HG02870 (cell line): ENCODE measurements around the gene GET4.
"Not testable (repeated sequence)": the region's sequence is repeated elsewhere in the genome, so short reads cannot be mapped to it uniquely, and the experiment has no call there.

Experiments
- ATAC-seq: cut with Tn5 transposase; IDR thresholded peaks from one replicate; pipeline ENCODE4 v1.9.1; 2021; ENCODE audit warnings: mild to moderate bottlenecking, moderate library complexity; ENCODE audit not compliant: unreplicated experiment

The GET4 gene

GRCh38 chr7:845091-845490 is 31.3 kb upstream of the GET4 start:
- ATAC-seq: no peak

- no peak for ATAC-seq
Observed at GRCh38 chr7:845731-846130, 30.6 kb upstream of the GET4 start.

- ATAC-seq: not testable (repeated sequence)
Observed at GRCh38 chr7:846958-847650, 29.2 kb upstream of the GET4 start.

- not testable (repeated sequence) for ATAC-seq
Observed at GRCh38 chr7:847728-848127, 28.6 kb upstream of the GET4 start.

GRCh38 chr7:849145-849544 is 27.2 kb upstream of the GET4 start:
- no peak for ATAC-seq

GRCh38 chr7:849781-850180 is 26.6 kb upstream of the GET4 start:
- no peak for ATAC-seq

- ATAC-seq: no peak
Observed at GRCh38 chr7:851204-851603, 25.1 kb upstream of the GET4 start.

- ATAC-seq: no peak
Observed at GRCh38 chr7:853366-854117, 22.8 kb upstream of the GET4 start.

GRCh38 chr7:854118-854775 is 22.1 kb upstream of the GET4 start:
- ATAC-seq: no peak

- no peak for ATAC-seq
Observed at GRCh38 chr7:855686-856369, 20.5 kb upstream of the GET4 start.

- no peak for ATAC-seq
Observed at GRCh38 chr7:856444-857095, 19.8 kb upstream of the GET4 start.

- no peak for ATAC-seq
Observed at GRCh38 chr7:857661-858060, 18.7 kb upstream of the GET4 start.

GRCh38 chr7:859359-860030 is 16.9 kb upstream of the GET4 start:
- ATAC-seq: no peak

- ATAC-seq: no peak
Observed at GRCh38 chr7:860149-860548, 16.2 kb upstream of the GET4 start.

GRCh38 chr7:861222-861621 is 15.1 kb upstream of the GET4 start:
- ATAC-seq: no peak

GRCh38 chr7:862157-862556 is 14.2 kb upstream of the GET4 start:
- no peak for ATAC-seq

GRCh38 chr7:863106-863505 is 13.2 kb upstream of the GET4 start:
- ATAC-seq: no peak

- no peak for ATAC-seq
Observed at GRCh38 chr7:865921-866320, 10.4 kb upstream of the GET4 start.

- no peak for ATAC-seq
Observed at GRCh38 chr7:867001-867405, 9.4 kb upstream of the GET4 start.

GRCh38 chr7:867406-868188 is 8.8 kb upstream of the GET4 start:
- no peak for ATAC-seq
